H1 (cell line): ENCODE results near the gene MBNL2. TPM values are rescaled to one million over a fixed set of nuclear protein-coding genes. Genes with fewer than 3 reads are reported as not detected.

Source experiments
- CTCF ChIA-PET: fragments of 300-600 bp; sonication (Branson Sonifier 250); formaldehyde crosslinking; loops from one replicate; lab custom pipeline; 2021; ENCODE audit not compliant: partially characterized antibody; lab: Charles Lee
- POLR2A ChIA-PET: fragments of 300-600 bp; sonication (Branson Sonifier 250); formaldehyde crosslinking; loops from one replicate; lab custom pipeline; 2021; ENCODE audit warnings: inconsistent platforms; ENCODE audit not compliant: partially characterized antibody; lab: Charles Lee
- DNase-seq, 2 experiments: peaks; one replicate each; pipeline versions ENCODE4 v3.0.0 to v3.0.0-alpha.2; 2010 to 2022; ENCODE audit warnings: low spot score in 2 of 2, low read depth in 1 of 2, mixed read lengths in 1 of 2
- FAIRE-seq: peaks from 2 replicates; lab custom pipeline; 2011; peaks lifted over from hg19 to GRCh38; lab: Jason Lieb, UNC
- H2AFZ ChIP-seq: 2 replicates; pipeline ENCODE4 v1.8.1; 2012; ENCODE audit warnings: low read length, inconsistent platforms
- H2AK5ac ChIP-seq: 2 replicates; pipeline ENCODE4 v1.6.1; 2013; ENCODE audit warnings: low read depth, low read length
- H2BK120ac ChIP-seq: replicated peaks from 2 replicates; pipeline ENCODE3; 2013; ENCODE audit warnings: low read depth, low read length, inconsistent platforms
- H2BK12ac ChIP-seq: 2 replicates; pipeline ENCODE4 v1.6.1; 2013; ENCODE audit warnings: low read depth, low read length
- H2BK15ac ChIP-seq: 2 replicates; pipeline ENCODE4 v1.6.1; 2013; ENCODE audit warnings: low read length
- H2BK20ac ChIP-seq: 2 replicates; pipeline ENCODE4 v1.6.1; 2013; ENCODE audit warnings: low read length
- H2BK5ac ChIP-seq: 2 replicates; pipeline ENCODE4 v1.6.1; 2013; ENCODE audit warnings: low read depth, low read length
- H3K14ac ChIP-seq: 2 replicates; pipeline ENCODE4 v1.6.1; 2013; ENCODE audit warnings: inconsistent platforms; ENCODE audit not compliant: insufficient read length
- H3K18ac ChIP-seq: 2 replicates; pipeline ENCODE4 v1.6.1; 2013; ENCODE audit warnings: low read length; ENCODE audit errors: extremely low read depth
- H3K23ac ChIP-seq: 2 replicates; pipeline ENCODE4 v1.6.1; 2013; ENCODE audit warnings: inconsistent platforms; ENCODE audit not compliant: insufficient read length
- H3K23me2 ChIP-seq: 2 replicates; pipeline ENCODE4 v1.6.1; 2013; ENCODE audit warnings: low read depth, low read length
- H3K27ac ChIP-seq: 2 replicates; pipeline ENCODE4 v1.6.1; 2011; ENCODE audit warnings: low read depth, low read length, inconsistent platforms
- H3K27me3 ChIP-seq, 4 experiments: replicated peaks in 1 of 4; 1 replicate in 1 of 4; 2 replicates in 3 of 4; pipeline versions ENCODE4 v1.6.1 to v1.8.1; 2011 to 2013; ENCODE audit warnings: low read length in 3 of 4, mild to moderate bottlenecking in 3 of 4, inconsistent platforms in 2 of 4, mixed read lengths in 2 of 4, moderate library complexity in 1 of 4; ENCODE audit not compliant: control insufficient read depth in 3 of 4, insufficient read depth in 3 of 4; ENCODE audit errors: extremely low read depth in 1 of 4
- H3K36me3 ChIP-seq, 4 experiments: 2 replicates each; pipeline versions ENCODE4 v1.6.1 to v1.8.1; 2011 to 2013; ENCODE audit warnings: mild to moderate bottlenecking in 4 of 4, low read length in 3 of 4, moderate library complexity in 2 of 4, control low read depth in 1 of 4, inconsistent platforms in 1 of 4; ENCODE audit not compliant: insufficient read depth in 4 of 4, control insufficient read depth in 2 of 4
- H3K4ac ChIP-seq: replicated peaks from 2 replicates; pipeline ENCODE3; 2013; ENCODE audit warnings: low read length, low read depth, mixed read lengths, inconsistent platforms; ENCODE audit not compliant: insufficient read length
- H3K4me1 ChIP-seq, 4 experiments: replicated peaks in 1 of 4; 1 replicate in 1 of 4; 2 replicates in 3 of 4; pipeline versions ENCODE4 v1.6.1 to v1.8.1; 2011 to 2013; ENCODE audit warnings: low read length in 3 of 4, inconsistent platforms in 2 of 4, mixed read lengths in 1 of 4; ENCODE audit not compliant: insufficient read depth in 4 of 4, control insufficient read depth in 3 of 4
- H3K4me2 ChIP-seq, 2 experiments: 2 replicates each; pipeline versions ENCODE4 v1.6.1 to v1.8.1; 2011 to 2013; ENCODE audit warnings: low read depth in 2 of 2, low read length in 2 of 2, control low read depth in 1 of 2, inconsistent platforms in 1 of 2, mild to moderate bottlenecking in 1 of 2; ENCODE audit not compliant: insufficient read depth in 1 of 2
- H3K4me3 ChIP-seq, 4 experiments: fragments of 200-600, 300-600 bp in 1 of 4; sonication (generic), shearing (Covaris generic), sonication (Bioruptor Twin) in 1 of 4; 2 replicates each; pipeline versions ENCODE4 v1.5.1 to v1.8.1; 2011 to 2016; ENCODE audit warnings: low read length in 4 of 4, low read depth in 3 of 4, control low read depth in 2 of 4, inconsistent platforms in 2 of 4, mild to moderate bottlenecking in 2 of 4, mixed read lengths in 1 of 4, moderate library complexity in 1 of 4; ENCODE audit not compliant: insufficient read depth in 2 of 4; ENCODE audit errors: extremely low read depth in 1 of 4
- H3K56ac ChIP-seq: replicated peaks from 2 replicates; pipeline ENCODE3; 2013; ENCODE audit warnings: low read depth, mild to moderate bottlenecking, mixed read lengths, low read length, inconsistent platforms; ENCODE audit not compliant: insufficient read length
- H3K79me1 ChIP-seq: 2 replicates; pipeline ENCODE4 v1.6.1; 2013; ENCODE audit warnings: low read depth, low read length, control low read depth
- H3K79me2 ChIP-seq, 2 experiments: 2 replicates each; pipeline versions ENCODE4 v1.6.1 to v1.8.1; 2012 to 2013; ENCODE audit warnings: low read length in 2 of 2, mild to moderate bottlenecking in 2 of 2, inconsistent platforms in 1 of 2; ENCODE audit not compliant: insufficient read depth in 2 of 2, control insufficient read depth in 1 of 2
- H3K9ac ChIP-seq, 4 experiments: replicated peaks in 1 of 4; 1 replicate in 1 of 4; 2 replicates in 3 of 4; pipeline versions ENCODE4 v1.6.1 to v1.8.1; 2011 to 2013; ENCODE audit warnings: low read depth in 3 of 4, low read length in 3 of 4, control low read depth in 2 of 4, mild to moderate bottlenecking in 2 of 4, moderate library complexity in 2 of 4, inconsistent platforms in 1 of 4; ENCODE audit errors: extremely low read depth in 1 of 4
- H3K9me3 ChIP-seq, 2 experiments: 2 replicates each; pipeline versions ENCODE4 v1.6.1 to v1.8.1; 2012 to 2013; ENCODE audit warnings: mild to moderate bottlenecking in 2 of 2, moderate library complexity in 2 of 2, control low read depth in 1 of 2, inconsistent platforms in 1 of 2, low read depth in 1 of 2, low read length in 1 of 2, mixed read lengths in 1 of 2; ENCODE audit not compliant: insufficient read depth in 2 of 2
- H4K20me1 ChIP-seq, 2 experiments: replicated peaks in 1 of 2; 2 replicates each; pipeline versions ENCODE3 to v1.8.1; 2011 to 2013; ENCODE audit warnings: inconsistent platforms in 2 of 2, low read length in 2 of 2, mild to moderate bottlenecking in 1 of 2; ENCODE audit not compliant: insufficient read depth in 2 of 2, control insufficient read depth in 1 of 2
- H4K5ac ChIP-seq: 2 replicates; pipeline ENCODE4 v1.6.1; 2013; ENCODE audit warnings: low read length, low read depth, mixed read lengths, inconsistent platforms; ENCODE audit not compliant: insufficient read length
- H4K8ac ChIP-seq: 2 replicates; pipeline ENCODE4 v1.8.0; 2013; ENCODE audit warnings: mild to moderate bottlenecking, moderate library complexity, low read length, inconsistent platforms; ENCODE audit not compliant: insufficient read depth; ENCODE audit errors: extremely low read depth
- H4K91ac ChIP-seq: replicated peaks from 2 replicates; pipeline ENCODE3; 2013; ENCODE audit warnings: low read length, mixed read lengths, inconsistent platforms; ENCODE audit not compliant: insufficient read length
- ASH2L ChIP-seq: fragments of 200-600, 300-600 bp; sonication (generic); IDR thresholded peaks from one replicate; pipeline ENCODE4 v1.7.1; 2017; ENCODE audit warnings: low read length
- ATF3 ChIP-seq: IDR thresholded peaks from 2 replicates; pipeline ENCODE4 v1.6.1; 2011; ENCODE audit warnings: low read depth, mild to moderate bottlenecking, low read length; ENCODE audit not compliant: insufficient read depth
- BCL11A ChIP-seq, 2 experiments: IDR thresholded peaks; one replicate each; pipeline ENCODE4 v1.6.1; 2011; ENCODE audit warnings: low read depth in 2 of 2, low read length in 2 of 2, mild to moderate bottlenecking in 2 of 2
- BRCA1 ChIP-seq: IDR thresholded peaks from 2 replicates; pipeline ENCODE4 v1.6.1; 2012; ENCODE audit warnings: low read depth, low read length, improper control_type of control experiment
- EGR1 ChIP-seq: IDR thresholded peaks from 2 replicates; pipeline ENCODE4 v1.6.1; 2011; ENCODE audit warnings: low read depth, low read length, borderline replicate concordance
- EZH2 ChIP-seq: fragments of 200-600 bp; sonication (generic); IDR thresholded peaks from 2 replicates; pipeline ENCODE4 v1.7.1; 2012; ENCODE audit warnings: low read depth, mild to moderate bottlenecking, moderate library complexity, low read length, inconsistent platforms; ENCODE audit not compliant: severe bottlenecking
- NANOG ChIP-seq: IDR thresholded peaks from 2 replicates; pipeline ENCODE4 v1.6.1; 2011; ENCODE audit warnings: low read length, low read depth, mild to moderate bottlenecking, inconsistent platforms; ENCODE audit not compliant: insufficient read depth, poor library complexity, severe bottlenecking
- POLR2A ChIP-seq, 2 experiments: IDR thresholded peaks; 1 replicate in 1 of 2; 2 replicates in 1 of 2; pipeline ENCODE4 v1.6.1; 2011; ENCODE audit warnings: low read depth in 2 of 2, low read length in 2 of 2, mild to moderate bottlenecking in 2 of 2; ENCODE audit errors: control extremely low read depth in 1 of 2
- POU5F1 ChIP-seq: IDR thresholded peaks from 2 replicates; pipeline ENCODE4 v1.6.1; 2011; ENCODE audit warnings: low read depth, mild to moderate bottlenecking, low read length, moderate library complexity
- SIN3A ChIP-seq, 2 experiments: IDR thresholded peaks in 1 of 2; conservative IDR thresholded peaks in 1 of 2; 2 replicates each; pipeline ENCODE4 v1.6.1; 2011 to 2012; ENCODE audit warnings: low read length in 2 of 2, improper control_type of control experiment in 1 of 2, low read depth in 1 of 2, mild to moderate bottlenecking in 1 of 2
- SIX5 ChIP-seq: IDR thresholded peaks from 2 replicates; pipeline ENCODE4 v1.6.1; 2011; ENCODE audit warnings: mild to moderate bottlenecking, low read depth, low read length
- SP4 ChIP-seq: IDR thresholded peaks from 2 replicates; pipeline ENCODE4 v1.6.1; 2012; ENCODE audit warnings: low read length, inconsistent platforms
- SRF ChIP-seq: IDR thresholded peaks from 2 replicates; pipeline ENCODE4 v1.6.1; 2011; ENCODE audit warnings: mild to moderate bottlenecking, low read depth, low read length, moderate library complexity
- WGBS, 2 experiments: shearing (Covaris generic) in 1 of 2; methylation state at CpG; one replicate each; pipeline versions ENCODE4 v1.1.6 to v1.1.7; 2013 to 2015; ENCODE audit warnings: low lambda C conversion rate in 2 of 2, mixed read lengths in 2 of 2, inconsistent platforms in 1 of 2, low coverage in 1 of 2, missing lambda C conversion rate in 1 of 2; ENCODE audit not compliant: insufficient replicate concordance in 2 of 2, insufficient coverage in 1 of 2, insufficient read length in 1 of 2; ENCODE audit errors: extremely low coverage in 1 of 2, missing lambda C conversion rate in 1 of 2; 5-methylcytosine and 5-hydroxymethylcytosine counted together
- polyA plus RNA-seq, 7 experiments: library from polyadenylated mRNA; depleted of rRNA in 3 of 7; stranded (reverse) in 5 of 7; unstranded in 2 of 7; fragments of >200 nt in 5 of 7; fragments of 200-250 nt in 2 of 7; gene quantifications; 1 replicate in 5 of 7; 2 replicates in 1 of 7; 4 replicates in 1 of 7; pipeline versions ENCODE4 v1.2.1 to v1.2.3, GENCODE V29; 2011 to 2013; ENCODE audit warnings: missing spikeins in 2 of 7, mixed read lengths in 2 of 7
- total RNA-seq: library from RNA; stranded (reverse); fragmentation: NEBNext Ultra II Directional; extraction: Animal tissue kit (Norgen Biotek cat#: 25700); gene quantifications from 2 replicates; pipeline ENCODE4 v1.2.1, GENCODE V29; 2021

Gene MBNL2
- total and polyA plus RNA-seq, 2 of the 8 experiments (the other 6 are each of a cell fraction or from before 2014, with no cell fraction given), result 1.0 to 2.6 TPM

GRCh38 chr13:97407540-97407939 is 185.4 kb downstream of the MBNL2 start:
- no peak overlapping the region for H2BK20ac ChIP-seq
- no peaks in the 10 kb centered on the region for H3K23me2 ChIP-seq
- H3K4me1 ChIP-seq, result no peaks in the 10 kb centered on the region
- no peaks in the 10 kb centered on the region for H3K79me2 ChIP-seq
- no peak overlapping the region for H2BK12ac ChIP-seq
- no peaks in the 10 kb centered on the region for H4K20me1 ChIP-seq
- H4K8ac ChIP-seq, result no peak overlapping the region
- no peak overlapping the region for H4K91ac ChIP-seq
- H3K79me1 ChIP-seq, result no peaks in the 10 kb centered on the region
- no peak overlapping the region for H3K9ac ChIP-seq
- H2BK120ac ChIP-seq, result no peak overlapping the region
- no peak overlapping the region for H2BK5ac ChIP-seq
- H3K56ac ChIP-seq, result no peak overlapping the region
- ChIA-PET CTCF (interaction anchor here (0.6 kb wide), 2 partner anchors 35 to 80 kb away, joined by 3 read pairs; no protein-coding TSS in a partner anchor), POLR2A (no interaction called here)
- no peaks in the 10 kb centered on the region for H3K27me3 ChIP-seq
- DNase-seq, result no peak
- no peak overlapping the region for H2AFZ ChIP-seq
- H3K23ac ChIP-seq, result no peak overlapping the region
- WGBS, 2 experiments, result 88% methylated on average over 2 of the region's 2 CpGs; no CpG with 5 or more reads in 1 of the 2 experiments
- no peaks in the 10 kb centered on the region for H3K36me3 ChIP-seq
- H4K5ac ChIP-seq, result no peak overlapping the region
- no peaks in the 10 kb centered on the region for H3K9me3 ChIP-seq
- no peak overlapping the region for H3K4me2 ChIP-seq
- no peak overlapping the region for H3K14ac ChIP-seq
- H2BK15ac ChIP-seq, result no peak overlapping the region
- no peak for FAIRE-seq
- no peak overlapping the region for H2AK5ac ChIP-seq
- no peak overlapping the region for H3K18ac ChIP-seq
- no peak overlapping the region for H3K4ac ChIP-seq
- no peak for TF ChIP-seq SP4
- TF ChIP-seq BRCA1, result no peak
- TF ChIP-seq ASH2L, result no peak
- no peak for TF ChIP-seq SRF
- no peak for TF ChIP-seq NANOG
- TF ChIP-seq ATF3, result no peak
- TF ChIP-seq SIN3A (conservative IDR thresholded peaks at IDR 0.05 in 1 of 2, IDR thresholded peaks at IDR 0.05 in 1 of 2; ENCODE audit: low read depth in 1 of 2, low read length in 2 of 2), result no peak
- no peak for TF ChIP-seq SIX5
- no peak for TF ChIP-seq BCL11A (IDR thresholded peaks at IDR 0.05; ENCODE audit: low read depth in 2 of 2, low read length in 2 of 2)
- TF ChIP-seq EGR1, result no peak
- TF ChIP-seq POU5F1, result no peak
- no peak for TF ChIP-seq EZH2
- no peak for TF ChIP-seq POLR2A (IDR thresholded peaks at IDR 0.05; ENCODE audit: control extremely low read depth in 1 of 2, low read depth in 2 of 2, low read length in 2 of 2)
- no peak overlapping the region for H3K4me3 ChIP-seq
- no peak overlapping the region for H3K27ac ChIP-seq
